BLaER1 (cell line): ENCODE measurements around the gene OR10J1.
"Not testable (repeated sequence)": the region's sequence is repeated elsewhere in the genome, so short reads cannot be mapped to it uniquely, and the experiment has no call there.

Experiments
- H3K27ac ChIP-seq: shearing (Covaris generic); formaldehyde crosslinking; 2 replicates; pipeline ENCODE4 v1.8.1; 2022
- H3K27me3 ChIP-seq: shearing (Covaris generic); formaldehyde crosslinking; 2 replicates; pipeline ENCODE4 v1.8.1; 2022
- H3K36me3 ChIP-seq: shearing (Covaris generic); formaldehyde crosslinking; 2 replicates; pipeline ENCODE4 v1.8.1; 2022
- H3K4me1 ChIP-seq: shearing (Covaris generic); formaldehyde crosslinking; 2 replicates; pipeline ENCODE4 v1.8.1; 2022
- H3K4me2 ChIP-seq: shearing (Covaris generic); formaldehyde crosslinking; 2 replicates; pipeline ENCODE4 v1.8.1; 2022
- H3K4me3 ChIP-seq: shearing (Covaris generic); formaldehyde crosslinking; 2 replicates; pipeline ENCODE4 v1.8.1; 2022
- H3K9ac ChIP-seq: shearing (Covaris generic); formaldehyde crosslinking; 2 replicates; pipeline ENCODE4 v1.8.1; 2022
- H3K9me3 ChIP-seq: shearing (Covaris generic); formaldehyde crosslinking; 2 replicates; pipeline ENCODE4 v1.8.1; 2022
- H4K20me1 ChIP-seq: shearing (Covaris generic); formaldehyde crosslinking; 2 replicates; pipeline ENCODE4 v1.8.1; 2022
- Cebpa-rat ChIP-seq: shearing (Covaris generic); IDR thresholded peaks from 2 replicates; pipeline ENCODE4 v1.8.1; 2022

OR10J1 gene

DNA sequence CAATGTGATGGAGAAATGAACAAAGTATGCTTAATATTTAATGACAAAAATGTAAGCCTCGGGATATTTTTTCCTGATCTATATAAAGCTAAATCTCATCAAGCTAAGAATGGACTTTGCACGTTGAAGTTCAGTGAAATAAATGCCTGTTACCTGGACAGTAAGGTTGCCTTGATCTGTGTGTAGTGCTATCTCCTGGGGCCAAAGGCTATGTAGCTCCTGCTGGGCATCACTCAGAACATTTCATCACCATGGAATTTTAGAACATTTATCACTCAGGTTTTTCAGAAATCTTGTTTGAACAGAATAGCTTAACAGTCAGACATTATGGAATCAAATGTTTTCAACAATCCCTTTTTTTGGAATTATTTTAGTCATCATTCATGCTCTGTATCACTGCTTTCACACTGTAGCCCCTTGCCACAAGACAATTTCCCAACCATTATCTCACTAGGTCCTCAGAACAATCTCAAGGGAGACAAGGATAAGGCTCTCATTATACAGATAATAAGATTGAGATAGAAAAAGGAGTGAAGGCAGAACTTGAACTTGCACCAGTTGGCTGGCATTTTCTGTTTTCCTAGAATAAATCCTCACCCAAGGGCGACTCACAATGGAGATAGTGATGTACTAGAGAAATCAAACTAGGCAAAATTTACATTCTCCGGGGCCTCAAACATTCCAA lies 3.7 kb downstream of the OR10J1 start:
- Histone ChIP-seq H3K36me3 (no peaks in the 10 kb centered on the region), H3K9ac (no peak overlapping the region), H3K9me3 (no peaks in the 10 kb centered on the region), H3K4me2 (no peak overlapping the region), H3K27me3 (no peaks in the 10 kb centered on the region), H4K20me1 (no peaks in the 10 kb centered on the region), H3K4me3 (no peak overlapping the region), H3K27ac (no peak overlapping the region), H3K4me1 (no peaks in the 10 kb centered on the region)
- no peak for TF ChIP-seq Cebpa-rat

GRCh38 chr1:159444511-159444910 lies 5.0 kb downstream of the OR10J1 start:
- Histone ChIP-seq H4K20me1 (no peaks in the 10 kb centered on the region), H3K36me3 (no peaks in the 10 kb centered on the region), H3K4me2 (no peak overlapping the region), H3K27ac (no peak overlapping the region), H3K9ac (no peak overlapping the region), H3K4me1 (no peaks in the 10 kb centered on the region), H3K27me3 (no peaks in the 10 kb centered on the region), H3K4me3 (no peak overlapping the region), H3K9me3 (peaks cover 6% of the 10 kb centered on the region; the same call in 1 of the 2 replicates)
- TF ChIP-seq Cebpa-rat: no peak

DNA sequence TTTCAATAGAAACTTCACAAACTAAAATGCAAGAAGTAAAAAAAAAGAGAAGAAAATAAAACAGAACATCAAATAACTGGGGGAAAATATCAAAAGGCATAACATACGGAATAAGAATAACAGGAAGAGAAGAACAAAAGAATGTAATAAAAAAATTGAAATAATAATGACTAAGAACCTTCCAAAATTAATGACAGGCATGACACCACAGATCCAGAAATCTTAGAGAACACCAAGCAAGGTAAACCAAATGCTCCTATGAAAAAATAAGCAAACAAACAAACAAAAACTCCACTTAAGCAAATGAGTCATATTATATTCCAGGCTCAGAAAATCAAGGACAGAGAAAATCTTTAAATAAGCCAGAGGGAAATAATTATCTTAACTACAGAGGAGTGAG lies 8.7 kb downstream of the OR10J1 start:
- Histone ChIP-seq H3K36me3 (no peaks in the 10 kb centered on the region), H4K20me1 (no peaks in the 10 kb centered on the region), H3K27me3 (no peaks in the 10 kb centered on the region), H3K9ac (no peak overlapping the region), H3K4me1 (no peaks in the 10 kb centered on the region), H3K4me3 (no peak overlapping the region), H3K9me3 (peaks cover 6% of the 10 kb centered on the region; the same call in 1 of the 2 replicates), H3K4me2 (no peak overlapping the region), H3K27ac (no peak overlapping the region)
- TF ChIP-seq Cebpa-rat: no peak

- H3K9ac ChIP-seq, H3K9me3 ChIP-seq, H3K27me3 ChIP-seq, H3K4me2 ChIP-seq, H4K20me1 ChIP-seq, H3K27ac ChIP-seq, H3K36me3 ChIP-seq, H3K4me3 ChIP-seq, H3K4me1 ChIP-seq: not testable (repeated sequence)
These were observed 10.1 kb downstream of the OR10J1 start for GRCh38 chr1:159449605-159450004.

- TF ChIP-seq Cebpa-rat: no peak
- Histone ChIP-seq H3K27me3 (no peaks in the 10 kb centered on the region), H4K20me1 (no peaks in the 10 kb centered on the region), H3K9me3 (peaks cover 18% of the 10 kb centered on the region), H3K4me3 (no peak overlapping the region), H3K9ac (no peak overlapping the region), H3K4me1 (no peaks in the 10 kb centered on the region), H3K36me3 (no peaks in the 10 kb centered on the region), H3K27ac (no peak overlapping the region), H3K4me2 (no peak overlapping the region)
These were observed 20.0 kb downstream of the OR10J1 start for GRCh38 chr1:159459551-159459950.

DNA sequence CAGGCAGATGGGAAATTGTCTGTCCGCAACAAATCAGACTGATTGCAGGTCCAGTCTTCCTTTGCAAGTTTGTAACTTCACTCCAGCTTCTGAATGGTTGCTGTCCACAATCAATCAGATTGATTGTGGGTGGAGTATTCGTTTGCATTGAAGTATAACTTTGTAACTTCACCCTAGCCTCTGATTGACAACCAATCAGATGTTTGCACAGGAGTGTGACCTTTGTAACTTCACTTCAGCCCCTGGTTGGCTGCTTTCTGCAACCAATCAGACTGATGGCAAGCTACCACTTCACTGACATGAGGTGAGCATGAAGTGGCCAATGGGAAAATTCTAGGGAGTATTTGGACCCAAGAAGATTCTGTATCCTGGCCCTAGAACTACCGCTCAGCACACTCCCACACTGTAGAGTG lies 25.7 kb downstream of the OR10J1 start:
- H3K4me2 ChIP-seq: no peak overlapping the region
- no peak overlapping the region for H3K4me3 ChIP-seq
- no peaks in the 10 kb centered on the region for H3K27me3 ChIP-seq
- H3K4me1 ChIP-seq: no peaks in the 10 kb centered on the region
- H4K20me1 ChIP-seq: no peaks in the 10 kb centered on the region
- TF ChIP-seq Cebpa-rat: no peak
- H3K27ac ChIP-seq: no peak overlapping the region
- peaks cover 18% of the 10 kb centered on the region for H3K9me3 ChIP-seq
- no peak overlapping the region for H3K9ac ChIP-seq
- no peaks in the 10 kb centered on the region for H3K36me3 ChIP-seq

GRCh38 chr1:159468321-159468720 lies 28.8 kb downstream of the OR10J1 start:
- Histone ChIP-seq H3K9me3 (no peaks in the 10 kb centered on the region), H3K4me3 (no peak overlapping the region), H3K27ac (no peak overlapping the region), H3K9ac (no peak overlapping the region), H3K4me1 (no peaks in the 10 kb centered on the region), H3K4me2 (no peak overlapping the region), H3K36me3 (no peaks in the 10 kb centered on the region), H4K20me1 (no peaks in the 10 kb centered on the region), H3K27me3 (no peaks in the 10 kb centered on the region)
- TF ChIP-seq Cebpa-rat: no peak

- Histone ChIP-seq H3K4me1 (no peaks in the 10 kb centered on the region), H3K27ac (no peak overlapping the region), H3K36me3 (no peaks in the 10 kb centered on the region), H3K9me3 (no peaks in the 10 kb centered on the region), H3K9ac (no peak overlapping the region), H4K20me1 (no peaks in the 10 kb centered on the region), H3K4me3 (no peak overlapping the region), H3K27me3 (no peaks in the 10 kb centered on the region), H3K4me2 (no peak overlapping the region)
- TF ChIP-seq Cebpa-rat: no peak
These were observed 30.5 kb downstream of the OR10J1 start for GRCh38 chr1:159469921-159470533.

- no peak for TF ChIP-seq Cebpa-rat
- H3K4me2 ChIP-seq: no peak overlapping the region
- no peaks in the 10 kb centered on the region for H3K9me3 ChIP-seq
- H3K36me3 ChIP-seq: no peaks in the 10 kb centered on the region
- no peaks in the 10 kb centered on the region for H3K4me1 ChIP-seq
- no peak overlapping the region for H3K27ac ChIP-seq
- no peaks in the 10 kb centered on the region for H4K20me1 ChIP-seq
- no peak overlapping the region for H3K9ac ChIP-seq
- no peaks in the 10 kb centered on the region for H3K27me3 ChIP-seq
- no peak overlapping the region for H3K4me3 ChIP-seq
These were observed 33.8 kb downstream of the OR10J1 start for GRCh38 chr1:159473335-159473734.

- H4K20me1 ChIP-seq: no peaks in the 10 kb centered on the region
- no peak for TF ChIP-seq Cebpa-rat
- no peaks in the 10 kb centered on the region for H3K36me3 ChIP-seq
- no peaks in the 10 kb centered on the region for H3K27me3 ChIP-seq
- no peaks in the 10 kb centered on the region for H3K4me1 ChIP-seq
- no peak overlapping the region for H3K4me2 ChIP-seq
- no peaks in the 10 kb centered on the region for H3K9me3 ChIP-seq
- no peak overlapping the region for H3K27ac ChIP-seq
- no peak overlapping the region for H3K9ac ChIP-seq
- H3K4me3 ChIP-seq: no peak overlapping the region
These were observed 35.4 kb downstream of the OR10J1 start for GRCh38 chr1:159474926-159475325.
